ENCODE measurements around the gene FBXL14.

GRCh38 chr12:1580526-1580925 lies 13.9 kb downstream of the FBXL14 start:
- TF ChIP-seq CTCF (CRISPR knock-in tag; IDR thresholded peaks at IDR 0.05) (no peak), SMARCC2 (IDR thresholded peaks at IDR 0.05) (no peak), CREM (IDR thresholded peaks at IDR 0.05) (no peak), CREM (CRISPR knock-in tag; IDR thresholded peaks at IDR 0.05) (no peak), ZNF350 (CRISPR knock-in tag; IDR thresholded peaks at IDR 0.05; ENCODE audit: borderline replicate concordance, low read depth) (no peak), ZFP36L2 (CRISPR knock-in tag; IDR thresholded peaks at IDR 0.05) (no peak), NFIC (IDR thresholded peaks at IDR 0.05; ENCODE audit: low read length) (no peak), MTA3 (CRISPR knock-in tag; IDR thresholded peaks at IDR 0.05) (no peak), POLR2AphosphoS5 (IDR thresholded peaks at IDR 0.05; ENCODE audit: low read depth, low read length) (no peak)
- TF ChIP-seq, protein P1, sequence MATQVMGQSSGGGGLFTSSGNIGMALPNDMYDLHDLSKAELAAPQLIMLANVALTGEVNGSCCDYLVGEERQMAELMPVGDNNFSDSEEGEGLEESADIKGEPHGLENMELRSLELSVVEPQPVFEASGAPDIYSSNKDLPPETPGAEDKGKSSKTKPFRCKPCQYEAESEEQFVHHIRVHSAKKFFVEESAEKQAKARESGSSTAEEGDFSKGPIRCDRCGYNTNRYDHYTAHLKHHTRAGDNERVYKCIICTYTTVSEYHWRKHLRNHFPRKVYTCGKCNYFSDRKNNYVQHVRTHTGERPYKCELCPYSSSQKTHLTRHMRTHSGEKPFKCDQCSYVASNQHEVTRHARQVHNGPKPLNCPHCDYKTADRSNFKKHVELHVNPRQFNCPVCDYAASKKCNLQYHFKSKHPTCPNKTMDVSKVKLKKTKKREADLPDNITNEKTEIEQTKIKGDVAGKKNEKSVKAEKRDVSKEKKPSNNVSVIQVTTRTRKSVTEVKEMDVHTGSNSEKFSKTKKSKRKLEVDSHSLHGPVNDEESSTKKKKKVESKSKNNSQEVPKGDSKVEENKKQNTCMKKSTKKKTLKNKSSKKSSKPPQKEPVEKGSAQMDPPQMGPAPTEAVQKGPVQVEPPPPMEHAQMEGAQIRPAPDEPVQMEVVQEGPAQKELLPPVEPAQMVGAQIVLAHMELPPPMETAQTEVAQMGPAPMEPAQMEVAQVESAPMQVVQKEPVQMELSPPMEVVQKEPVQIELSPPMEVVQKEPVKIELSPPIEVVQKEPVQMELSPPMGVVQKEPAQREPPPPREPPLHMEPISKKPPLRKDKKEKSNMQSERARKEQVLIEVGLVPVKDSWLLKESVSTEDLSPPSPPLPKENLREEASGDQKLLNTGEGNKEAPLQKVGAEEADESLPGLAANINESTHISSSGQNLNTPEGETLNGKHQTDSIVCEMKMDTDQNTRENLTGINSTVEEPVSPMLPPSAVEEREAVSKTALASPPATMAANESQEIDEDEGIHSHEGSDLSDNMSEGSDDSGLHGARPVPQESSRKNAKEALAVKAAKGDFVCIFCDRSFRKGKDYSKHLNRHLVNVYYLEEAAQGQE (IDR thresholded peaks at IDR 0.05; ENCODE audit: borderline replicate concordance in 1 of 2, low read depth in 1 of 2, low read length in 2 of 2): no peak

All from HepG2 (cell line).